HepG2 (cell line): ENCODE results near the gene GMEB2. TPM values are rescaled to one million over a fixed set of nuclear protein-coding genes. Genes with fewer than 3 reads are reported as not detected.
A peak's percentile ranks its signal among the peaks of the same experiment; 100 is the strongest.

Source experiments
- ATAC-seq: fragments of 200-7000 bp; cut with Tn5 transposase; 3 replicates; pipeline ENCODE4 v1.9.1; 2020; ENCODE audit warnings: mild to moderate bottlenecking, moderate library complexity
- BruUV-seq: library from RNA; stranded (reverse); fragments of 400-500 nt; replicated peaks from 2 replicates; lab custom pipeline; 2021; lab: Mats Ljungman, UMichigan
- CTCF ChIA-PET: fragments of 300-600 bp; formaldehyde crosslinking; extraction: SDS; loops from one replicate; lab custom pipeline; 2021; ENCODE audit warnings: low total read pairs, inconsistent platforms, low intra/inter-chr PET ratio; lab: Yijun Ruan, JAX
- POLR2A ChIA-PET: fragments of 350-600 bp; sonication (Branson Sonifier 250); formaldehyde crosslinking; loops from one replicate; lab custom pipeline; 2020; ENCODE audit warnings: antibody characterized with exemption, inconsistent platforms; lab: Yijun Ruan, JAX
- DNase-seq: peaks from one replicate; pipeline ENCODE4 v3.0.0-alpha.2; 2015; ENCODE audit warnings: low spot score
- FAIRE-seq: peaks from 3 replicates; lab custom pipeline; 2011; peaks lifted over from hg19 to GRCh38; lab: Jason Lieb, UNC
- H2AFZ ChIP-seq: one replicate; pipeline ENCODE4 v1.6.1; 2011; ENCODE audit warnings: low read length, inconsistent platforms
- H3K27ac ChIP-seq: fragments of 300-600 bp; 3 replicates; pipeline ENCODE4 v1.8.0; 2011; ENCODE audit warnings: mixed run types, mild to moderate bottlenecking, mixed read lengths, low read length, inconsistent platforms; ENCODE audit not compliant: insufficient read depth; ENCODE audit errors: extremely low read length
- H3K27me3 ChIP-seq, 2 experiments: fragments of 200-600 bp in 1 of 2; 2 replicates in 1 of 2; 3 replicates in 1 of 2; pipeline versions ENCODE4 v1.6.0 to v1.8.0; 2011; ENCODE audit warnings: low read length in 2 of 2, mild to moderate bottlenecking in 2 of 2, moderate library complexity in 2 of 2, inconsistent platforms in 1 of 2; ENCODE audit not compliant: insufficient read depth in 2 of 2, control insufficient read depth in 1 of 2
- H3K36me3 ChIP-seq, 2 experiments: fragments of 200-600 bp in 1 of 2; replicated peaks in 1 of 2; 2 replicates in 1 of 2; 3 replicates in 1 of 2; pipeline versions ENCODE4 v1.5.1 to v1.8.0; 2011; ENCODE audit warnings: low read length in 2 of 2, inconsistent platforms in 1 of 2; ENCODE audit not compliant: insufficient read depth in 2 of 2, control insufficient read depth in 1 of 2
- H3K4me1 ChIP-seq: 2 replicates; pipeline ENCODE4 v1.5.1; 2012; ENCODE audit warnings: low read length, inconsistent platforms; ENCODE audit not compliant: insufficient read depth
- H3K4me2 ChIP-seq: 2 replicates; pipeline ENCODE4 v1.6.0; 2011; ENCODE audit warnings: low read depth, low read length, inconsistent platforms
- H3K4me3 ChIP-seq, 3 experiments: fragments of 200-600 bp in 1 of 3; sonication (generic), shearing (Covaris generic) in 1 of 3; replicated peaks in 1 of 3; 2 replicates each; pipeline ENCODE4 v1.5.1; 2011 to 2016; ENCODE audit warnings: low read length in 3 of 3, inconsistent platforms in 2 of 3, low read depth in 2 of 3, mild to moderate bottlenecking in 2 of 3, control low read depth in 1 of 3, mixed read lengths in 1 of 3; ENCODE audit not compliant: insufficient read depth in 1 of 3
- H3K79me2 ChIP-seq: one replicate; pipeline ENCODE4 v1.6.1; 2011; ENCODE audit warnings: low read length, inconsistent platforms; ENCODE audit not compliant: insufficient read depth
- H3K9ac ChIP-seq: 2 replicates; pipeline ENCODE4 v1.6.0; 2011; ENCODE audit warnings: mild to moderate bottlenecking, low read depth, low read length, inconsistent platforms; ENCODE audit not compliant: insufficient read depth
- H3K9me3 ChIP-seq: 2 replicates; pipeline ENCODE4 v1.5.1; 2012; ENCODE audit warnings: mild to moderate bottlenecking, low read length
- H4K20me1 ChIP-seq: 2 replicates; pipeline ENCODE4 v1.6.0; 2011; ENCODE audit warnings: inconsistent platforms, mild to moderate bottlenecking, low read length, moderate library complexity; ENCODE audit not compliant: insufficient read depth
- BORCS8-MEF2B ChIP-seq: sonication (generic); formaldehyde crosslinking; IDR thresholded peaks from 2 replicates; pipeline ENCODE4 v1.8.0; 2022; ENCODE audit warnings: mild to moderate bottlenecking, missing genetic modification reagents
- CBX2 ChIP-seq, 2 experiments: fragments of 200-600 bp in 1 of 2; sonication (generic); formaldehyde crosslinking in 1 of 2; IDR thresholded peaks; 2 replicates each; pipeline versions ENCODE4 v1.7.0 to v1.8.1; 2018 to 2022; ENCODE audit warnings: low read depth in 2 of 2, low read length in 1 of 2, mild to moderate bottlenecking in 1 of 2, missing genetic modification reagents in 1 of 2
- CREB1 ChIP-seq, 2 experiments: fragments of 450-650 bp in 1 of 2; IDR thresholded peaks; 2 replicates each; pipeline ENCODE4 v1.6.1; 2016 to 2017; ENCODE audit warnings: control low read depth in 1 of 2, mild to moderate bottlenecking in 1 of 2, missing compliant biosample characterization in 1 of 2, missing genetic modification characterization in 1 of 2
- DPF2 ChIP-seq: sonication (generic); formaldehyde crosslinking; IDR thresholded peaks from 2 replicates; pipeline ENCODE4 v1.4.0; 2020; ENCODE audit warnings: mild to moderate bottlenecking, low read depth, missing genetic modification reagents, borderline replicate concordance
- HMG20A ChIP-seq: IDR thresholded peaks from 2 replicates; pipeline ENCODE4 v1.6.1; 2016; ENCODE audit warnings: borderline replicate concordance
- HNRNPLL ChIP-seq: fragments of 200-400 bp; formaldehyde crosslinking; IDR thresholded peaks from 2 replicates; pipeline ENCODE4 v1.6.1; 2017; ENCODE audit warnings: mild to moderate bottlenecking, low read depth, low read length; ENCODE audit not compliant: poor library complexity, severe bottlenecking
- MEIS1 ChIP-seq: sonication (generic); formaldehyde crosslinking; IDR thresholded peaks from 2 replicates; pipeline ENCODE4 v1.9.0; 2021; ENCODE audit warnings: mild to moderate bottlenecking, missing genetic modification reagents, moderate library complexity, borderline replicate concordance
- RAD21 ChIP-seq: fragments of 450-650 bp; formaldehyde crosslinking; IDR thresholded peaks from 2 replicates; pipeline ENCODE4 v1.5.0; 2020; ENCODE audit warnings: mild to moderate bottlenecking
- SP4 ChIP-seq: sonication (generic); formaldehyde crosslinking; IDR thresholded peaks from 2 replicates; pipeline ENCODE4 v1.8.1; 2023; ENCODE audit warnings: mild to moderate bottlenecking, missing genetic modification reagents
- TGIF2 ChIP-seq: IDR thresholded peaks from 2 replicates; pipeline ENCODE4 v1.6.1; 2016; ENCODE audit warnings: control low read depth, missing compliant biosample characterization
- ZNF230 ChIP-seq: sonication (generic); formaldehyde crosslinking; IDR thresholded peaks from 2 replicates; pipeline ENCODE4 v1.4.0; 2020; ENCODE audit warnings: mild to moderate bottlenecking, missing genetic modification reagents
- ZNF343 ChIP-seq: sonication (generic); formaldehyde crosslinking; IDR thresholded peaks from 2 replicates; pipeline ENCODE4 v1.4.0; 2020; ENCODE audit warnings: mild to moderate bottlenecking, missing genetic modification reagents
- WGBS: methylation state at CpG from one replicate; pipeline ENCODE4 v1.1.6; 2017; ENCODE audit warnings: low lambda C conversion rate; 5-methylcytosine and 5-hydroxymethylcytosine counted together
- in situ Hi-C: cut with HindIII; loops from 2 replicates; pipeline ENCODE4 v1.10.0; 2017; ENCODE audit warnings: low pct_unique_long_range_greater_than_20kb; ENCODE audit not compliant: extremely low pct_ligation_motif_present
- intact Hi-C: fragments of 100-400 bp; cut with micrococcal nuclease; formaldehyde crosslinking; loops from one replicate; pipeline ENCODE4 v1.10.0; 2022; ENCODE audit not compliant: unreplicated experiment
- polyA plus RNA-seq, 8 experiments: library from polyadenylated mRNA; depleted of rRNA in 3 of 8; stranded (reverse) in 7 of 8; unstranded in 1 of 8; fragments of >200 nt; fragmentation: Illumina TruSeq in 4 of 8; extraction: Trizol in 4 of 8; gene quantifications; 2 replicates each; pipeline versions ENCODE4 v1.2.1 to v1.2.3, GENCODE V29; 2011 to 2016; ENCODE audit warnings: low read depth in 4 of 8, missing spikeins in 1 of 8, mixed read lengths in 1 of 8; ENCODE audit not compliant: insufficient read depth in 1 of 8
- total RNA-seq, 5 experiments: library from RNA; depleted of rRNA; stranded (reverse); fragments of >200 nt; fragmentation: Illumina TruSeq; extraction: Trizol; gene quantifications; 2 replicates each; pipeline ENCODE4 v1.2.3, GENCODE V29; 2016; ENCODE audit warnings: low read depth in 1 of 5
- TF ChIP-seq, protein P1 (sequence below): sonication (generic); formaldehyde crosslinking; IDR thresholded peaks from 2 replicates; pipeline ENCODE4 v1.5.1; 2020; ENCODE audit warnings: missing genetic modification reagents, mild to moderate bottlenecking, borderline replicate concordance
- TF ChIP-seq, protein P2 (sequence below), 2 experiments: sonication (generic) in 1 of 2; formaldehyde crosslinking in 1 of 2; IDR thresholded peaks; 2 replicates each; pipeline versions ENCODE4 v1.4.0 to v1.6.1; 2016 to 2020; ENCODE audit warnings: borderline replicate concordance in 1 of 2, low read depth in 1 of 2, mild to moderate bottlenecking in 1 of 2, missing genetic modification reagents in 1 of 2
- TF ChIP-seq, protein P3 (sequence below): sonication (generic); formaldehyde crosslinking; IDR thresholded peaks from 2 replicates; pipeline ENCODE4 v1.4.0; 2020; ENCODE audit warnings: missing genetic modification reagents

GMEB2 gene
- total and polyA plus RNA-seq, 2 of the 13 experiments (the other 11 are each of a cell fraction or from before 2014, with no cell fraction given): 10.6 to 12.4 TPM

DNA sequence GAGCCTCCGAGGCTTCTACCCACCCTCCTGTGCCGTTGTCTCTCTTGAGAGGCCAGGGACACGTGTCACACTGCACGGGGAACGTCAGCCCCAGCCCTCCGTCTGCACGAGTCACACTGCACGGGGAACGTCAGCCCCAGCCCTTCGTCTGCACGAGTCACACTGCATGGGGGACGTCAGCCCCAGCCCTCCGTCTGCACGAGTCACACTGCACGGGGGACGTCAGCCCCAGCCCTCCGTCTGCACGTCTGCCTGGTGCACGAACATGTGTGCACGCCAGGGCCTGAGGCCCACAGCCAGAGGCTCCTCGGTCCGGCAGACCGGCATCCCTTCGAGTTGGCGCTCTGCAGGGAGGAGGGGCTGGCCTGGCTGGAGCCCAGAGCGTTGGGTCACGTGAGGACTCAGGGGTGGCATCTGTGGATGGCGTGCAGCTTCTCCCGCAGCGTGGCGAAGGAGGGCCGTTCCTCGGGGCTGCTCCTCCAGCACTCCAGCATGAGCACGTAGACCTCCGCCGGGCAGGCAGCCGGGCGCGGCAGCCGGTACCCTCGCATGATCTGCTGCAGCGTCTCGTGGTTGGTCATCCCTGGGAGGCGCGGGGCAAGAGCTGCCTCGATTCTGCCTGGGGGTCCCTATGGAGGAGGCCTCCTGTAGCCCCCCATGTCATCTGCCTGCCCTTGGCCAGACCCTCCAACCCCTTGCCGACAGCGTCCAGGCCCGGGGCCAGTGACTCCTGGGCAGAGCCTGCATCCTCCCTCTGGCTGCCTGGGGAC is 86.3 kb downstream of the GMEB2 start:
- H3K4me2 ChIP-seq: peak overlapping the region; percentile 54; the same call in 1 of the 2 replicates
- peaks cover 51% of the 10 kb centered on the region for H3K4me1 ChIP-seq
- BruUV-seq: no TSS peak
- peaks cover 38 to 70% of the 10 kb centered on the region in 2 experiments for H3K27me3 ChIP-seq
- H3K9ac ChIP-seq: no peak overlapping the region
- ChIA-PET POLR2A (no interaction called here), CTCF (no interaction called here)
- H3K27ac ChIP-seq: no peak overlapping the region
- FAIRE-seq (no peak), ATAC-seq (no peak), DNase-seq (no peak)
- in situ Hi-C loops: no loop called here
- intact Hi-C loops: no loop called here
- no peaks in the 10 kb centered on the region for H3K79me2 ChIP-seq
- no peaks in the 10 kb centered on the region for H3K36me3 ChIP-seq
- 17% methylated on average over 18 of the region's 49 CpGs for WGBS
- H3K9me3 ChIP-seq: no peaks in the 10 kb centered on the region
- no peak overlapping the region for H2AFZ ChIP-seq
- H3K4me3 ChIP-seq: peak overlapping the region in 1 of 3 experiments; percentile 15; a peak in 1 of 6 replicates
- no peaks in the 10 kb centered on the region; the same call in 1 of the 2 replicates for H4K20me1 ChIP-seq
- TF ChIP-seq TGIF2 (CRISPR knock-in tag): no peak
- TF ChIP-seq HMG20A (CRISPR knock-in tag): no peak
- TF ChIP-seq CREB1 (IDR thresholded peaks at IDR 0.05): peak; percentile 47
- no peak for TF ChIP-seq CREB1 (CRISPR knock-in tag; IDR thresholded peaks at IDR 0.05)
- TF ChIP-seq, protein P1, sequence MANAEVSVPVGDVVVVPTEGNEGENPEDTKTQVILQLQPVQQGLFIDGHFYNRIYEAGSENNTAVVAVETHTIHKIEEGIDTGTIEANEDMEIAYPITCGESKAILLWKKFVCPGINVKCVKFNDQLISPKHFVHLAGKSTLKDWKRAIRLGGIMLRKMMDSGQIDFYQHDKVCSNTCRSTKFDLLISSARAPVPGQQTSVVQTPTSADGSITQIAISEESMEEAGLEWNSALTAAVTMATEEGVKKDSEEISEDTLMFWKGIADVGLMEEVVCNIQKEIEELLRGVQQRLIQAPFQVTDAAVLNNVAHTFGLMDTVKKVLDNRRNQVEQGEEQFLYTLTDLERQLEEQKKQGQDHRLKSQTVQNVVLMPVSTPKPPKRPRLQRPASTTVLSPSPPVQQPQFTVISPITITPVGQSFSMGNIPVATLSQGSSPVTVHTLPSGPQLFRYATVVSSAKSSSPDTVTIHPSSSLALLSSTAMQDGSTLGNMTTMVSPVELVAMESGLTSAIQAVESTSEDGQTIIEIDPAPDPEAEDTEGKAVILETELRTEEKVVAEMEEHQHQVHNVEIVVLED (CRISPR knock-in tag): no peak
- TF ChIP-seq CBX2 (IDR thresholded peaks at IDR 0.05; ENCODE audit: low read depth, low read length): no peak
- peak; percentile 47; the same call in 1 of the 2 replicates for TF ChIP-seq CBX2 (CRISPR knock-in tag; IDR thresholded peaks at IDR 0.05; ENCODE audit: low read depth)
- 0 out of 2 replicates have a peak, but pooled peaks have one; percentile 21 for TF ChIP-seq SP4 (CRISPR knock-in tag)
- TF ChIP-seq, protein P2, sequence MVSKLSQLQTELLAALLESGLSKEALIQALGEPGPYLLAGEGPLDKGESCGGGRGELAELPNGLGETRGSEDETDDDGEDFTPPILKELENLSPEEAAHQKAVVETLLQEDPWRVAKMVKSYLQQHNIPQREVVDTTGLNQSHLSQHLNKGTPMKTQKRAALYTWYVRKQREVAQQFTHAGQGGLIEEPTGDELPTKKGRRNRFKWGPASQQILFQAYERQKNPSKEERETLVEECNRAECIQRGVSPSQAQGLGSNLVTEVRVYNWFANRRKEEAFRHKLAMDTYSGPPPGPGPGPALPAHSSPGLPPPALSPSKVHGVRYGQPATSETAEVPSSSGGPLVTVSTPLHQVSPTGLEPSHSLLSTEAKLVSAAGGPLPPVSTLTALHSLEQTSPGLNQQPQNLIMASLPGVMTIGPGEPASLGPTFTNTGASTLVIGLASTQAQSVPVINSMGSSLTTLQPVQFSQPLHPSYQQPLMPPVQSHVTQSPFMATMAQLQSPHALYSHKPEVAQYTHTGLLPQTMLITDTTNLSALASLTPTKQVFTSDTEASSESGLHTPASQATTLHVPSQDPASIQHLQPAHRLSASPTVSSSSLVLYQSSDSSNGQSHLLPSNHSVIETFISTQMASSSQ (IDR thresholded peaks at IDR 0.05; ENCODE audit: low read depth): no peak
- TF ChIP-seq, protein P2 (CRISPR knock-in tag; IDR thresholded peaks at IDR 0.05; ENCODE audit: borderline replicate concordance): 0 out of 2 replicates have a peak, but pooled peaks have one; percentile 31
- TF ChIP-seq RAD21 (CRISPR knock-in tag): 0 out of 2 replicates have a peak, but pooled peaks have one; percentile 15
- 0 out of 2 replicates have a peak, but pooled peaks have one; percentile 43 for TF ChIP-seq BORCS8-MEF2B (CRISPR knock-in tag)
- TF ChIP-seq, protein P3, sequence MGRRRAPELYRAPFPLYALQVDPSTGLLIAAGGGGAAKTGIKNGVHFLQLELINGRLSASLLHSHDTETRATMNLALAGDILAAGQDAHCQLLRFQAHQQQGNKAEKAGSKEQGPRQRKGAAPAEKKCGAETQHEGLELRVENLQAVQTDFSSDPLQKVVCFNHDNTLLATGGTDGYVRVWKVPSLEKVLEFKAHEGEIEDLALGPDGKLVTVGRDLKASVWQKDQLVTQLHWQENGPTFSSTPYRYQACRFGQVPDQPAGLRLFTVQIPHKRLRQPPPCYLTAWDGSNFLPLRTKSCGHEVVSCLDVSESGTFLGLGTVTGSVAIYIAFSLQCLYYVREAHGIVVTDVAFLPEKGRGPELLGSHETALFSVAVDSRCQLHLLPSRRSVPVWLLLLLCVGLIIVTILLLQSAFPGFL: no peak
- peak; percentile 2 for TF ChIP-seq HNRNPLL
- 0 out of 2 replicates have a peak, but pooled peaks have one; percentile 47 for TF ChIP-seq ZNF343 (CRISPR knock-in tag)
- 0 out of 2 replicates have a peak, but pooled peaks have one; percentile 56 for TF ChIP-seq ZNF230 (CRISPR knock-in tag)
- TF ChIP-seq MEIS1 (CRISPR knock-in tag): peak; percentile 69; the same call in 1 of the 2 replicates
- TF ChIP-seq DPF2 (CRISPR knock-in tag): 0 out of 2 replicates have a peak, but pooled peaks have one; percentile 29
